ENCODE results near the gene CCDC17. TPM values are rescaled to one million over a fixed set of nuclear protein-coding genes. Genes with fewer than 3 reads are reported as not detected.

The CCDC17 gene
- total RNA-seq, 1 experiment from 2014 or later, result 1.9 TPM

GRCh38 chr1:45666836-45667235 is 43.0 kb upstream of the CCDC17 start:
- TF ChIP-seq EZH2 (IDR thresholded peaks at IDR 0.05; ENCODE audit: low read length, unreplicated experiment) (no peak), EZH2phosphoT487 (IDR thresholded peaks at IDR 0.05; ENCODE audit: borderline replicate concordance, low read length) (no peak)
- TF ChIP-seq, protein P1, sequence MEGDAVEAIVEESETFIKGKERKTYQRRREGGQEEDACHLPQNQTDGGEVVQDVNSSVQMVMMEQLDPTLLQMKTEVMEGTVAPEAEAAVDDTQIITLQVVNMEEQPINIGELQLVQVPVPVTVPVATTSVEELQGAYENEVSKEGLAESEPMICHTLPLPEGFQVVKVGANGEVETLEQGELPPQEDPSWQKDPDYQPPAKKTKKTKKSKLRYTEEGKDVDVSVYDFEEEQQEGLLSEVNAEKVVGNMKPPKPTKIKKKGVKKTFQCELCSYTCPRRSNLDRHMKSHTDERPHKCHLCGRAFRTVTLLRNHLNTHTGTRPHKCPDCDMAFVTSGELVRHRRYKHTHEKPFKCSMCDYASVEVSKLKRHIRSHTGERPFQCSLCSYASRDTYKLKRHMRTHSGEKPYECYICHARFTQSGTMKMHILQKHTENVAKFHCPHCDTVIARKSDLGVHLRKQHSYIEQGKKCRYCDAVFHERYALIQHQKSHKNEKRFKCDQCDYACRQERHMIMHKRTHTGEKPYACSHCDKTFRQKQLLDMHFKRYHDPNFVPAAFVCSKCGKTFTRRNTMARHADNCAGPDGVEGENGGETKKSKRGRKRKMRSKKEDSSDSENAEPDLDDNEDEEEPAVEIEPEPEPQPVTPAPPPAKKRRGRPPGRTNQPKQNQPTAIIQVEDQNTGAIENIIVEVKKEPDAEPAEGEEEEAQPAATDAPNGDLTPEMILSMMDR (conservative IDR thresholded peaks at IDR 0.05; ENCODE audit: low read depth, low read length), result no peak
- no peaks in the 10 kb centered on the region for H3K9me3 ChIP-seq (ENCODE audit: low read length)
- intact Hi-C loops (cut with micrococcal nuclease), result no loop called here
- no peaks in the 10 kb centered on the region for H3F3A ChIP-seq (ENCODE audit: low read length, unreplicated experiment)
- no peaks in the 10 kb centered on the region for H3K27me3 ChIP-seq (ENCODE audit: low read length)
- H3K4me2 ChIP-seq (ENCODE audit: low read length), result no peak overlapping the region
- no peak overlapping the region for H3K4me3 ChIP-seq (ENCODE audit: low read length)
- H3K27ac ChIP-seq (ENCODE audit: low read length), result no peak overlapping the region
- H3K4me1 ChIP-seq (ENCODE audit: insufficient read depth, low read length), result no peaks in the 10 kb centered on the region
- H3K9ac ChIP-seq (ENCODE audit: low read length), result no peak overlapping the region
- H3K79me2 ChIP-seq (ENCODE audit: low read length), result peaks cover 98% of the 10 kb centered on the region
- ChIA-PET CTCF (no interaction called here), POLR2A (ENCODE audit: unreplicated experiment) (no interaction called here)
- ATAC-seq (no peak), DNase-seq (no peak)
- no TSS peak for BruUV-seq (replicated peaks)
- no peaks in the 10 kb centered on the region for H3K9me2 ChIP-seq (replicated peaks; ENCODE audit: low read length)
- H3K36me3 ChIP-seq (ENCODE audit: low read depth, low read length), result peaks cover 8% of the 10 kb centered on the region; the same call in 1 of the 2 replicates
- H4K20me1 ChIP-seq (ENCODE audit: low read length), result peaks cover 51% of the 10 kb centered on the region
- H2AFZ ChIP-seq (ENCODE audit: low read length), result no peak overlapping the region

DNA sequence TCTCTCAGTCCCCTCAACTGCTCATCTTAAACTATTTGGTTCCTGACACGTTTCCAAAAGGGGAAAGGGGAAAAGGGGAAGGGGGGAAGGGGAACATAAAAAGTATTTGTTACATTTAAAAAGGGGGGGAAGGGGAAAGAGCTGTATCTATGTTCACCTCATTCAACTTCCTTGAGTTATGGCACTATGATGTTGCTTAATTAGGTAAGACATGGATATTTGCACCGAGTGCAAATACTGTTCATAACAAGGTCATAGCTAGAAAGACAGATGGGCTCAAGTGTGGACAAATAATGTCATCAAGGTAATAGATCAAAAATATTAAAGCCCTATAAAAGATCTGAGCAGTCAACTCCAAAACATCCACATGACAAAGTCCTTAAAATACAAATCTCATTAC is 36.5 kb upstream of the CCDC17 start:
- H3K27ac ChIP-seq (ENCODE audit: low read length), result no peak overlapping the region
- TF ChIP-seq EZH2phosphoT487 (IDR thresholded peaks at IDR 0.05; ENCODE audit: borderline replicate concordance, low read length) (no peak), EZH2 (IDR thresholded peaks at IDR 0.05; ENCODE audit: low read length, unreplicated experiment) (no peak)
- TF ChIP-seq, protein P1 (conservative IDR thresholded peaks at IDR 0.05; ENCODE audit: low read depth, low read length), result no peak
- intact Hi-C loops (cut with micrococcal nuclease), result no loop called here
- H3F3A ChIP-seq (ENCODE audit: low read length, unreplicated experiment), result no peaks in the 10 kb centered on the region
- DNase-seq (no peak), ATAC-seq (no peak)
- no peak overlapping the region for H3K4me3 ChIP-seq (ENCODE audit: low read length)
- H3K4me1 ChIP-seq (ENCODE audit: insufficient read depth, low read length), result no peaks in the 10 kb centered on the region
- 0 out of 2 replicates have a peak, but pooled peaks cover 18% of the 10 kb centered on the region for H4K20me1 ChIP-seq (ENCODE audit: low read length)
- H3K36me3 ChIP-seq (ENCODE audit: low read depth, low read length), result peaks cover 46% of the 10 kb centered on the region
- H3K9me3 ChIP-seq (ENCODE audit: low read length), result no peaks in the 10 kb centered on the region
- no peaks in the 10 kb centered on the region for H3K27me3 ChIP-seq (ENCODE audit: low read length)
- H2AFZ ChIP-seq (ENCODE audit: low read length), result no peak overlapping the region
- H3K9ac ChIP-seq (ENCODE audit: low read length), result no peak overlapping the region
- POLR2A ChIA-PET (ENCODE audit: unreplicated experiment), result no interaction called here
- no TSS peak for BruUV-seq (replicated peaks)
- H3K9me2 ChIP-seq (replicated peaks; ENCODE audit: low read length), result no peaks in the 10 kb centered on the region
- H3K4me2 ChIP-seq (ENCODE audit: low read length), result no peak overlapping the region
- H3K79me2 ChIP-seq (ENCODE audit: low read length), result peaks cover 49% of the 10 kb centered on the region
- CTCF ChIA-PET, result no interaction called here

DNA sequence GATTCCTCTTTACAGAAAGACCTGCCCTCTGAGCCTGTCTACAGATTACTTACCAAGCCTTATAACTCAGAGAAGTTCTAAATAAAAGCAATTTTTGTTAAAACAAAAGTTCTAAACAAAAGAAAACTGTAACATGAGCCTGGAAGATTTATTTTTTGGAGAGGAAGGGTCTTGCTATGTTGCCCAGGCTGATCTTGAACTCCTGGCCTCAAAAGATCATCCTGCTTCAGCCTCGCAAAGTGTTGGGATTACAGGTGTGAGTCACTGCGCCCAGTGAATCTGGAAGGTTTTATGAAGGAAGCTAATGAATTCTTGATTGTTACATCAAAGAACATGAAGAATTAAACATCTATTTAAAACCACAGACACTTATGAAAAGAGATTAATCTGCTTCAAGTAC is 35.4 kb upstream of the CCDC17 start:
- no peaks in the 10 kb centered on the region for H3K4me1 ChIP-seq (ENCODE audit: insufficient read depth, low read length)

More for the DNA sequence above, 35.4 kb upstream of the CCDC17 start:
- BruUV-seq (replicated peaks), result no TSS peak
- no peak for TF ChIP-seq EZH2 (IDR thresholded peaks at IDR 0.05; ENCODE audit: low read length, unreplicated experiment)
- TF ChIP-seq EZH2phosphoT487 (IDR thresholded peaks at IDR 0.05; ENCODE audit: borderline replicate concordance, low read length), result no peak
- TF ChIP-seq, protein P1 (conservative IDR thresholded peaks at IDR 0.05; ENCODE audit: low read depth, low read length), result no peak
- Histone ChIP-seq H3K9me3 (ENCODE audit: low read length) (no peaks in the 10 kb centered on the region), H3K4me3 (ENCODE audit: low read length) (no peak overlapping the region), H3K27me3 (ENCODE audit: low read length) (no peaks in the 10 kb centered on the region), H2AFZ (ENCODE audit: low read length) (no peak overlapping the region), H3K4me2 (ENCODE audit: low read length) (no peak overlapping the region), H4K20me1 (ENCODE audit: low read length) (0 out of 2 replicates have a peak, but pooled peaks cover 18% of the 10 kb centered on the region), H3K9me2 (replicated peaks; ENCODE audit: low read length) (no peaks in the 10 kb centered on the region), H3K27ac (ENCODE audit: low read length) (no peak overlapping the region), H3K79me2 (ENCODE audit: low read length) (peaks cover 41% of the 10 kb centered on the region), H3K9ac (ENCODE audit: low read length) (no peak overlapping the region), H3K36me3 (ENCODE audit: low read depth, low read length) (peaks cover 57% of the 10 kb centered on the region), H3F3A (ENCODE audit: low read length, unreplicated experiment) (no peaks in the 10 kb centered on the region)
- intact Hi-C loops (cut with micrococcal nuclease), result no loop called here
- ATAC-seq, result no peak
- no peak for DNase-seq
- ChIA-PET CTCF (no interaction called here), POLR2A (ENCODE audit: unreplicated experiment) (no interaction called here)

Measured in PC-3 (cell line).